Measurements from ENCODE around the gene CELSR2. TPM values are rescaled to one million over a fixed set of nuclear protein-coding genes. Genes with fewer than 3 reads are reported as not detected.

Gene CELSR2
- total RNA-seq, 4 donors from 2014 or later: 86.4 to 109 (median 102) TPM

- no peak for DNase-seq (ENCODE audit: low spot score in 2 of 2)
- intact Hi-C loops (cut with DNase I; ENCODE audit: low total_unique reads): no loop called here
- 83 to 88% methylated on average over 5 of the region's 5 CpGs for WGBS, 2 donors
- TF ChIP-seq CTCF (IDR thresholded peaks at IDR 0.05) (no peak), POLR2A (IDR thresholded peaks at IDR 0.05) (no peak)
- no peak overlapping the region for H3K4me3 ChIP-seq (ENCODE audit: low read depth, poor library complexity, severe bottlenecking)
Observed at GRCh38 chr1:109225711-109226445, 23.5 kb upstream of the CELSR2 start.

GRCh38 chr1:109228167-109228566 is 21.2 kb upstream of the CELSR2 start:
- 92 to 95% methylated on average over 3 of the region's 3 CpGs for WGBS, 2 donors
- TF ChIP-seq CTCF (IDR thresholded peaks at IDR 0.05) (no peak), POLR2A (IDR thresholded peaks at IDR 0.05) (no peak)
- intact Hi-C loops (cut with DNase I; ENCODE audit: low total_unique reads): no loop called here
- no peak for DNase-seq (ENCODE audit: low spot score in 2 of 2)
- no peak overlapping the region for H3K4me3 ChIP-seq (ENCODE audit: low read depth, poor library complexity, severe bottlenecking)

- intact Hi-C loops (cut with DNase I; ENCODE audit: low total_unique reads): no loop called here
- no peak for TF ChIP-seq POLR2A (IDR thresholded peaks at IDR 0.05)
- TF ChIP-seq CTCF (IDR thresholded peaks at IDR 0.05): no peak
- 84 to 86% methylated on average over 13 of the region's 13 CpGs for WGBS, 2 donors
- no peak overlapping the region for H3K4me3 ChIP-seq (ENCODE audit: low read depth, poor library complexity, severe bottlenecking)
- DNase-seq (ENCODE audit: low spot score in 2 of 2): no peak
Observed at GRCh38 chr1:109229531-109230127, 19.7 kb upstream of the CELSR2 start.

- intact Hi-C loops (cut with DNase I; ENCODE audit: low total_unique reads): no loop called here
Observed at GRCh38 chr1:109231066-109231465, 18.3 kb upstream of the CELSR2 start.

GRCh38 chr1:109235137-109235536 is 14.2 kb upstream of the CELSR2 start:
- intact Hi-C loops (cut with DNase I; ENCODE audit: low total_unique reads): no loop called here
- no peak for DNase-seq (ENCODE audit: low spot score in 2 of 2)
- TF ChIP-seq CTCF (IDR thresholded peaks at IDR 0.05) (no peak), POLR2A (IDR thresholded peaks at IDR 0.05) (no peak)
- 93 to 97% methylated on average over 7 of the region's 7 CpGs for WGBS, 2 donors
- no peak overlapping the region for H3K4me3 ChIP-seq (ENCODE audit: low read depth, poor library complexity, severe bottlenecking)

More at GRCh38 chr1:109231066-109231465, 18.3 kb upstream of the CELSR2 start:
- no peak for DNase-seq (ENCODE audit: low spot score in 2 of 2)
- H3K4me3 ChIP-seq (ENCODE audit: low read depth, poor library complexity, severe bottlenecking): no peak overlapping the region
- TF ChIP-seq CTCF (IDR thresholded peaks at IDR 0.05) (no peak), POLR2A (IDR thresholded peaks at IDR 0.05) (no peak)
- 90% methylated on average over 3 of the region's 3 CpGs for WGBS, 2 donors

Data from lower leg skin (tissue), 4 donors.